ENCODE results near the gene MRPL47. TPM values are rescaled to one million over a fixed set of nuclear protein-coding genes. Genes with fewer than 3 reads are reported as not detected.

MRPL47 gene
- total and polyA plus RNA-seq, 4 donors = 42.4 to 65.1 (median 48.2) TPM

DNA sequence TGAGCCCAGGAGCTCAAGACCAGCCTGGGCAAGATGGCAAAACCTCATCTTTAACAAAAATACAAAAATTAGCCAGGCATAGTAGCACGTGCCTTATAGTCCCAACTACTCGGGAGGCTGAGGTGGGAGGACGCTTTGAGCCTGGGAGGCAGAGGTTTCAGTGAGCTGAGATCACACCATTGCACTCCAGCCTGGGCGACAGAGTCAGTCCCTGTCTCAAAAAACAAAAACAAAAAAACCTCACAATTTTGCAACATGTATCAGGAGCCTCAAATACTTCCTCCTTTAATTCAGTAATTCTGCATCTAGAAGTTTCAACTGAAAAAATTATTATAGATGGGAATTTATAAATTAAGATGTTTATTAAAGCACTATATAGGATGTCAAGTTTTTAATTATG lies 1.1 kb downstream of the MRPL47 start:
- WGBS (ENCODE audit: insufficient coverage) = no CpG with 5 or more reads among the region's 4 CpGs
- no peak for DNase-seq (ENCODE audit: low read depth in 4 of 6, low spot score in 6 of 6)
- peak overlapping the region; percentile 100 for H3K4me3 ChIP-seq (ENCODE audit: low read depth, low read length)

DNA sequence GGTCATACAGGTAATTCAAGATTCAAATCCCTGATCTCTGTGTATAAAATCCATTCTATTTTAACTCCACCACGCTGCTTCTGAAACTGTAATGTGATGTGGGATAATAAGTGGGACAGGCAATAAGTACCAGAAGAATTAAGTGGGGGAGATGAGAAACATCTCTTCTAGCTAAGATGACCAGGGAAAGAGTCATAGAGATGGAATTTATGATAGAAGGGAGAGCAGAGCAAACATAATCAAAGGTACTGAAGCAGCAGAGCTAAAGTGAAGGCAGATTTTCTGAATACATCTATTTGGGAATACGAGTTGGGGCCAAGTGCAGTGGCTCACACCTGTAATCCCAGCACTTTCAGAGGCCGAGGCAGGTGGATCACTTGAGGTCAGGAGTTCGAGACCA lies 4.9 kb downstream of the MRPL47 start:
- Histone ChIP-seq H3K4me3 (ENCODE audit: low read depth, low read length) (no peak overlapping the region), H3K36me3 (ENCODE audit: control insufficient read depth, insufficient read depth, low read length) (peaks cover 35% of the 10 kb centered on the region), H3K27ac (ENCODE audit: low read depth, low read length) (no peak overlapping the region), H3K9me3 (ENCODE audit: control insufficient read depth, insufficient read depth, low read length) (no peaks in the 10 kb centered on the region), H3K4me1 (ENCODE audit: control insufficient read depth, insufficient read depth, low read length) (peaks cover 5% of the 10 kb centered on the region), H3K27me3 (ENCODE audit: control insufficient read depth, insufficient read depth, low read length) (no peaks in the 10 kb centered on the region)
- no peak for DNase-seq (ENCODE audit: low read depth in 4 of 6, low spot score in 6 of 6)
- 93% methylated on average over 2 of the region's 4 CpGs for WGBS (ENCODE audit: insufficient coverage)

More for the DNA sequence above, 1.1 kb downstream of the MRPL47 start:
- Histone ChIP-seq H3K27ac (ENCODE audit: low read depth, low read length) (no peak overlapping the region), H3K9me3 (ENCODE audit: control insufficient read depth, insufficient read depth, low read length) (no peaks in the 10 kb centered on the region), H3K36me3 (ENCODE audit: control insufficient read depth, insufficient read depth, low read length) (peaks cover 26% of the 10 kb centered on the region), H3K4me1 (ENCODE audit: control insufficient read depth, insufficient read depth, low read length) (peaks cover 18% of the 10 kb centered on the region), H3K27me3 (ENCODE audit: control insufficient read depth, insufficient read depth, low read length) (no peaks in the 10 kb centered on the region)

DNA sequence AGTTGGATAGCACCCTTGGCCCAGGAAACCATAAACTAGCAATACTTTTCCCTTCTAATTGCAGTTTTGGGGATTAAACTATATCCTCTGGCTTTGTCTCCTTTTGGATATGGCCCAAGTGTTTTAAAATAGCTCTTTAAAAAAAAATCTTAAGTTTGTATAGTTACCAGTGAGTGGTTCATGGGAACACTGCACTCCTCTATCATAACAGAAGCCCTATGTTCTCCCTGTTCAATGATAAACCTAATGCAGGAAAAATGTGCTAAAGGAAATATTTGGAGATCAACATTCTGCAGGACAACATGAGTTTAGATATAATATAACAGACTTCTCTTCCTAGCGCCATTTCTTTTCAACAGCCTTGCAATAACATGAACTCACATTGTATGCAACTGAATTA lies 13.1 kb downstream of the MRPL47 start:
- H3K4me3 ChIP-seq (ENCODE audit: low read depth, low read length) = no peak overlapping the region
- no peaks in the 10 kb centered on the region for H3K4me1 ChIP-seq (ENCODE audit: control insufficient read depth, insufficient read depth, low read length)
- no peaks in the 10 kb centered on the region for H3K9me3 ChIP-seq (ENCODE audit: control insufficient read depth, insufficient read depth, low read length)
- no peak for DNase-seq (ENCODE audit: low read depth in 4 of 6, low spot score in 6 of 6)
- H3K27me3 ChIP-seq (ENCODE audit: control insufficient read depth, insufficient read depth, low read length) = no peaks in the 10 kb centered on the region
- no peak overlapping the region for H3K27ac ChIP-seq (ENCODE audit: low read depth, low read length)
- peaks cover 22% of the 10 kb centered on the region for H3K36me3 ChIP-seq (ENCODE audit: control insufficient read depth, insufficient read depth, low read length)
- no CpG with 5 or more reads among the region's 1 CpG for WGBS (ENCODE audit: insufficient coverage)

DNA sequence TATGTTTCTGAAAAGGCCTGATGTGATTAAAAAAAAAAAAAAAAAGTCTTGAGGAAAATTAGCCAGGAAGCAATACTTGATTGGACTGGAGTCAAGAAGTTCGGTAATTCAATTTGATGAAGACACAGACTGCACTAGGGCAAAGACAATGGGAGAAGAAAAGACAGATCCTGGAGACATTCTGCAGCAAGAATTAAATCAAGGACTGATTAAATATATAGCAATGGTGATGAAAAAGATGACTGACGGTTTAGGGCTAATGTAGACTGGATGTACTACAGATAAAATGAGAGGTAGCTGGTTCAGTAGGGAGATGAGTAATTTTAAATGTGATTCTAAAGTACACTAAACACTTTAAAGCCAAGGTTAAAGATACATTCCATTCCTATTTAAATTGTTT lies 13.8 kb downstream of the MRPL47 start:
- Histone ChIP-seq H3K4me1 (ENCODE audit: control insufficient read depth, insufficient read depth, low read length) (no peaks in the 10 kb centered on the region), H3K27me3 (ENCODE audit: control insufficient read depth, insufficient read depth, low read length) (no peaks in the 10 kb centered on the region), H3K4me3 (ENCODE audit: low read depth, low read length) (no peak overlapping the region), H3K27ac (ENCODE audit: low read depth, low read length) (no peak overlapping the region), H3K36me3 (ENCODE audit: control insufficient read depth, insufficient read depth, low read length) (peaks cover 22% of the 10 kb centered on the region), H3K9me3 (ENCODE audit: control insufficient read depth, insufficient read depth, low read length) (no peaks in the 10 kb centered on the region)
- no CpG with 5 or more reads among the region's 2 CpGs for WGBS (ENCODE audit: insufficient coverage)
- no peak for DNase-seq (ENCODE audit: low read depth in 4 of 6, low spot score in 6 of 6)

DNA sequence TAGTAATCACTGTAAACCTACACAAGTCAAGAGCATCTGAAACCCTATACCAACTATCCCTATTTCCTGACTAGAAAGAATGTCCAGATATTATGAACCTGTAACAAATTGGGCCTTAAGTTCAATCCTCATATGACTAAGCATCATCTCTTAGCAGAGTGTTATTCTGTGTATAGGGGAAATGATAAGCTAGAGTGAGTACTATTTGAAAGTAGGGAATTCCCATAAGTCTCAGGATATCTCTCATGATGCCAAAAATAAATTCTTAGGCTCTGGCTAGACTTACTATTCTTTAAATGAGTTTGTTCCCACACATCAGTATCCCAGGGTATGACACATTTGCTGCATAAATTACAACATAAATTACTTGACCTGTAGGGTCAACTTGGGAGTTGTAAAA lies 15.3 kb downstream of the MRPL47 start:
- H3K4me3 ChIP-seq (ENCODE audit: low read depth, low read length) = no peak overlapping the region
- H3K36me3 ChIP-seq (ENCODE audit: control insufficient read depth, insufficient read depth, low read length) = peaks cover 26% of the 10 kb centered on the region

DNA sequence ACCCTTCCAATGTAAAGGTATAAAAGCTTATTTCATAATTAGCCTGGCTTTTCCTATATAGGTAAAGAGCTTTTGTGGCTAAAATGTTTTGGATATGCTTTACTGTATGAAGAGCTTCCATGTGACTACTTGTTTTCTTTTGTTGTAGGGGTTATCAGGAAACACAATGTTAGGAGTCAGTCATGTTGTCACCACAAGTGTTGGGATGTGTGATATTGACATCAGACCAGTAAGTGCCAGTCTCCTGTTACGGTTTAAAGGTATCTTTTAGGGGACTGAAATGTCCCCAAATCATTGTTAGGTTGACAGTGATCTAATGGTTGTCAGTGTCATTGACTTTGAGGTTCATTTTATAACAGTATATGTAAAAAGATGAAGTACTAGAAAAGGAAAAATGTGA lies 23.4 kb downstream of the MRPL47 start:
- Histone ChIP-seq H3K4me3 (ENCODE audit: low read depth, low read length) (no peak overlapping the region), H3K9me3 (ENCODE audit: control insufficient read depth, insufficient read depth, low read length) (no peaks in the 10 kb centered on the region), H3K36me3 (ENCODE audit: control insufficient read depth, insufficient read depth, low read length) (peaks cover 20% of the 10 kb centered on the region), H3K27me3 (ENCODE audit: control insufficient read depth, insufficient read depth, low read length) (no peaks in the 10 kb centered on the region), H3K4me1 (ENCODE audit: control insufficient read depth, insufficient read depth, low read length) (no peaks in the 10 kb centered on the region), H3K27ac (ENCODE audit: low read depth, low read length) (no peak overlapping the region)
- no peak for DNase-seq (ENCODE audit: low read depth in 4 of 6, low spot score in 6 of 6)
- WGBS (ENCODE audit: insufficient coverage) = 100% methylated on average over 1 of the region's 1 CpG

More for the DNA sequence above, 15.3 kb downstream of the MRPL47 start:
- H3K9me3 ChIP-seq (ENCODE audit: control insufficient read depth, insufficient read depth, low read length) = no peaks in the 10 kb centered on the region
- H3K27ac ChIP-seq (ENCODE audit: low read depth, low read length) = no peak overlapping the region
- no peaks in the 10 kb centered on the region for H3K4me1 ChIP-seq (ENCODE audit: control insufficient read depth, insufficient read depth, low read length)
- H3K27me3 ChIP-seq (ENCODE audit: control insufficient read depth, insufficient read depth, low read length) = no peaks in the 10 kb centered on the region
- DNase-seq (ENCODE audit: low read depth in 4 of 6, low spot score in 6 of 6) = no peak

DNA sequence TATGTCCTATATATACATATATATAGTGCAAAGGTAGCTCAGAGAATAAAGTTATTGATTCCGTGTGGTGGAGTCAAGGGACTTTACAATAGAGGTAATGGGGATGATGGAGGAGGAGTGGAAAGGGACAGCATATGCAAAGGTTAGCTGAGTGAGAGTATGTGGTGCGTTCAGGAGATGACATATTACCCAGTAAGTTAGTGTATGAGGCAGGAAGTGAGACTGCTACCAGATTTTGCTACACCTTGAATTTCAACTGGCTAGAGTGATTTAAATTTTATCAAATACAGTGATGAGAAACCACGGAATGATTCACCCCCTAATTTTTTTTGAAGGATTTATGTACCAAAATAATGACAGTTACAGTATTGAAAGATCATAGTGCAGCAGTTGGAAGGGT lies 38.9 kb downstream of the MRPL47 start:
- no peaks in the 10 kb centered on the region for H3K9me3 ChIP-seq (ENCODE audit: control insufficient read depth, insufficient read depth, low read length)
- no peak for DNase-seq (ENCODE audit: low read depth in 4 of 6, low spot score in 6 of 6)
- H3K4me3 ChIP-seq (ENCODE audit: low read depth, low read length) = no peak overlapping the region
- 100% methylated on average over 1 of the region's 3 CpGs for WGBS (ENCODE audit: insufficient coverage)
- H3K36me3 ChIP-seq (ENCODE audit: control insufficient read depth, insufficient read depth, low read length) = no peaks in the 10 kb centered on the region
- no peak overlapping the region for H3K27ac ChIP-seq (ENCODE audit: low read depth, low read length)
- peaks cover 7% of the 10 kb centered on the region for H3K4me1 ChIP-seq (ENCODE audit: control insufficient read depth, insufficient read depth, low read length)
- no peaks in the 10 kb centered on the region for H3K27me3 ChIP-seq (ENCODE audit: control insufficient read depth, insufficient read depth, low read length)

DNA sequence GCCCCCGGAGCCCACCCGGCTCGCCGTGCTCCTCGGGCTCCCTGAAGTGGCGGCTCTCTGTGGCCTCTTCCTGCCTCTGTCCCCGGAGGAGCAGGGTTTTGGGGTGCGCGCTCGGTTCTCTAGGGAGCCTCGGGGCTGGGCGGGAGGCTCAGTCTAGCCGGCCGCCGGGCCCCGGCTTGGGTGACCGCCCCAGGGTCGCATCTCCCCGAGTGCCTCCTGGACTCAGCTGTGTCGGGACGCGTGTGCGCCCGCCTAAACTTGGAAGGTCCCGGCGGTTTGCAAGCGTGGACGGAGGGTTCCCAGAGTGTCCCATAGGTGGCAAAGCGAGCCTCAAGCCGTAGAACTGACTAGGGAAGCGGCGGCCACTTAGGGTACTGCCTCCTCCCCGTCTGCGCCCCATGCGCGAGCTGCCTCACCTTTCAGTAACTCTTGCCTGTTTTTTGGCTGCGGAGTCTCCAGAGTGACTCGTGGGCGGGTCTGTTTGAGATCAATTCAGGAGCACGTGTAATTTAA lies 41.1 kb downstream of the MRPL47 start:
- Histone ChIP-seq H3K27me3 (ENCODE audit: control insufficient read depth, insufficient read depth, low read length) (no peaks in the 10 kb centered on the region), H3K4me3 (ENCODE audit: low read depth, low read length) (peak overlapping the region; percentile 85), H3K27ac (ENCODE audit: low read depth, low read length) (peak overlapping the region; percentile 97), H3K4me1 (ENCODE audit: control insufficient read depth, insufficient read depth, low read length) (peaks cover 7% of the 10 kb centered on the region), H3K9me3 (ENCODE audit: control insufficient read depth, insufficient read depth, low read length) (no peaks in the 10 kb centered on the region), H3K36me3 (ENCODE audit: control insufficient read depth, insufficient read depth, low read length) (no peaks in the 10 kb centered on the region)
- 0% methylated on average over 40 of the region's 40 CpGs for WGBS (ENCODE audit: insufficient coverage)
- DNase-seq (ENCODE audit: low read depth in 4 of 6, low spot score in 6 of 6) = peak in 5 of 6 donors; percentile 4 to 79 (median 29)

DNA sequence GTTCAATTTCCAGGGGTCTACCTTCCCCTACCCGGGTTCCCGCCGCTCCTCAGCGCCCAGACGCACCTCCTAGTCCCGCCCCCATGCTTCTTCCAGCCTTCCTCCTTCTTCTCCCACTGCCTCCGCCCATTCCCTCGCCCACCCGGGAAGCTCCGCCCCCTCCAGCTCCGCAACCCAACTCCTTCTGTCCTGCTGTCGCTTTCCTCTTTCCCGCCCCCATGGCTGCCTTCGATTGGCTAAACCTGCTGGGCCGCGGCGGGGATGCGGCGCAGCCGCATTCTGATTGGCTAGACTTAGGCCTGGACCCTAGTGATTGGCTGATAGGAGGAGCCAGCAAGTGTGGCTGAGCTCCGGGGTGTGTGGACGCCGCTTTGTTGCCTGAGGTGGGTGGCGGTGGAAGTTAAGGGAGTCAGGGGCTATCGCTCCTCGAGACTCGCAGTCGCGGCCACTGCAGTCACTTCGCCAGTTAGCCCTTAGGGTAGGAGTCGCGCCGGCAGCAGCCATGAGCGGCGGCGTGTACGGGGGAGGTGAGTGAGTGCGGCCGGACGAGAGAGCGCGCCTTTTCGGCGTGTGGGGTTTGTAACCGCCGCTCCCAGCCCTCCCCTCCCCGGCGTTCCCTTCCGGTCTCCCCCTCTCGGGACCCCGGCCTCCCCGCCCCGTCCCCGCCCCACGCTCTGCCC lies 41.7 kb downstream of the MRPL47 start, which contains the start of gene ACTL6A:
TSS of gene ACTL6A (plus strand) at position 336 of the 680 bp plus-strand sequence. CDS start at position 503, 167 bp downstream.
- Histone ChIP-seq H3K27me3 (ENCODE audit: control insufficient read depth, insufficient read depth, low read length) (no peaks in the 10 kb centered on the region), H3K4me1 (ENCODE audit: control insufficient read depth, insufficient read depth, low read length) (peaks cover 7% of the 10 kb centered on the region), H3K36me3 (ENCODE audit: control insufficient read depth, insufficient read depth, low read length) (no peaks in the 10 kb centered on the region), H3K4me3 (ENCODE audit: low read depth, low read length) (peak within 1 kb of the TSS; percentile 85), H3K9me3 (ENCODE audit: control insufficient read depth, insufficient read depth, low read length) (no peaks in the 10 kb centered on the region), H3K27ac (ENCODE audit: low read depth, low read length) (peak within 1 kb of the TSS; percentile 97)
- DNase-seq (ENCODE audit: low read depth in 4 of 6, low spot score in 6 of 6) = peak; percentile 97 to 100 (median 98)
- WGBS (ENCODE audit: insufficient coverage) = 0% methylated on average over 50 of the region's 55 CpGs

DNA sequence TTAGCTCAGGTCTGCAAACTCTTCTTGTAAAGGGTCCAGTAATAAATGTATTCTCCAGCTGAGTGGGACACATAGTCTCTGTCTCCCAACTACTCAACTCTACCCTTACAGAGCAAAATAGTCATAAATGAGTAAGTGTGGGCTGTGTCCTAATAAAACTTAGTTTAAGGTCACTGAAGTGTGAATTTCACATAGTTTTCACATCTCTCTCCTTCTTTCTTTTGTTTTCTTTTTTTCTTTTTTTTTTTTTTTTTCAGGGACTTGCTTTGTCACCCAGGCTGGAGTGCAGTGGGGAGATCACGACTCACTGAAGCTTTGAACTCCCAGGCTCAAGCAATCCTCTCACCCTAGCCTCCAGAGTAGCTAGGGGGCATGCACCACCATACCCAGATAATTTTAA lies 43.6 kb downstream of the MRPL47 start:
- peaks cover 7% of the 10 kb centered on the region for H3K4me1 ChIP-seq (ENCODE audit: control insufficient read depth, insufficient read depth, low read length)
- no peaks in the 10 kb centered on the region for H3K9me3 ChIP-seq (ENCODE audit: control insufficient read depth, insufficient read depth, low read length)
- no peak overlapping the region for H3K4me3 ChIP-seq (ENCODE audit: low read depth, low read length)
- DNase-seq (ENCODE audit: low read depth in 4 of 6, low spot score in 6 of 6) = no peak
- no CpG with 5 or more reads among the region's 1 CpG for WGBS (ENCODE audit: insufficient coverage)
- H3K27ac ChIP-seq (ENCODE audit: low read depth, low read length) = no peak overlapping the region
- no peaks in the 10 kb centered on the region for H3K36me3 ChIP-seq (ENCODE audit: control insufficient read depth, insufficient read depth, low read length)
- no peaks in the 10 kb centered on the region for H3K27me3 ChIP-seq (ENCODE audit: control insufficient read depth, insufficient read depth, low read length)

Measured in spinal cord (tissue), 10 donors.